OCI-LY3 (cell line): Measurements from ENCODE around the gene MED26.

Experiments used
- EZH2phosphoT487 ChIP-seq: fragments of 200-600 bp; shearing (Covaris generic); IDR thresholded peaks from 2 replicates; pipeline ENCODE4 v1.6.1; 2018; ENCODE audit warnings: antibody characterized with exemption, mixed run types, low read depth
- TF ChIP-seq, protein P1 (sequence below): fragments of 200-600, 300-600 bp; sonication (generic); IDR thresholded peaks from 2 replicates; pipeline ENCODE4 v1.5.1; 2014; ENCODE audit warnings: antibody characterized with exemption, low read length, low read depth

DNA sequence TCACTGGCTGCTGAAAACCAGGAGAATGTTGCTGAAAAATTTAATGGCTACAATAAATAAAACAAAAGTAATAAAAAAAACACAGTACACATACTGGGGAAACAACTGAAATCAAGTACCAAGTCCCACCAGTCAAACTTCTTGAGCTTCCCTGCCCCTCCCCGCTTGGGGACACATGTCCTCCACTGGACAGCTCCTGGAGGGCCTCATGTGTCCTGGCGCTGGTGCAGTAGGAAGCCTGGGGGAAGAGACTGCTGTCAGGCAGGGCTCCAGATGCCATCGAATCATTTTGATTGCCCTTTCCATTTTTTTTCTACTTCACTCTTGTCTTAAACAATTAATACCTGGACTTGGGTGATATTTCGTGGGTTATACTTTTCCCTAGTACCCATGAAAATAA, 29.2 kb downstream of the MED26 start:
- TF ChIP-seq, protein P1, sequence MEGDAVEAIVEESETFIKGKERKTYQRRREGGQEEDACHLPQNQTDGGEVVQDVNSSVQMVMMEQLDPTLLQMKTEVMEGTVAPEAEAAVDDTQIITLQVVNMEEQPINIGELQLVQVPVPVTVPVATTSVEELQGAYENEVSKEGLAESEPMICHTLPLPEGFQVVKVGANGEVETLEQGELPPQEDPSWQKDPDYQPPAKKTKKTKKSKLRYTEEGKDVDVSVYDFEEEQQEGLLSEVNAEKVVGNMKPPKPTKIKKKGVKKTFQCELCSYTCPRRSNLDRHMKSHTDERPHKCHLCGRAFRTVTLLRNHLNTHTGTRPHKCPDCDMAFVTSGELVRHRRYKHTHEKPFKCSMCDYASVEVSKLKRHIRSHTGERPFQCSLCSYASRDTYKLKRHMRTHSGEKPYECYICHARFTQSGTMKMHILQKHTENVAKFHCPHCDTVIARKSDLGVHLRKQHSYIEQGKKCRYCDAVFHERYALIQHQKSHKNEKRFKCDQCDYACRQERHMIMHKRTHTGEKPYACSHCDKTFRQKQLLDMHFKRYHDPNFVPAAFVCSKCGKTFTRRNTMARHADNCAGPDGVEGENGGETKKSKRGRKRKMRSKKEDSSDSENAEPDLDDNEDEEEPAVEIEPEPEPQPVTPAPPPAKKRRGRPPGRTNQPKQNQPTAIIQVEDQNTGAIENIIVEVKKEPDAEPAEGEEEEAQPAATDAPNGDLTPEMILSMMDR, result no peak
- no peak for TF ChIP-seq EZH2phosphoT487
